Ovary (tissue), 3 donors: Measurements from ENCODE around the gene ROBO2.

Experiments used
- EP300 ChIP-seq: sonication (generic); formaldehyde crosslinking; IDR thresholded peaks from one replicate; pipeline ENCODE4 v1.6.1; 2017; ENCODE audit warnings: antibody characterized with exemption
- POLR2A ChIP-seq: fragments of 450-650 bp; IDR thresholded peaks from one replicate; pipeline ENCODE4 v1.6.1; 2017; ENCODE audit warnings: antibody characterized with exemption, mild to moderate bottlenecking, moderate library complexity
- TF ChIP-seq, protein P1 (sequence below), 3 donors: fragments of 450-650 bp in 2 of 3; fragments of 200-600 bp in 1 of 3; IDR thresholded peaks; one replicate each; pipeline versions ENCODE4 v1.5.1 to v1.8.0; 2016 to 2022; ENCODE audit warnings: antibody characterized with exemption in 3 of 3, mild to moderate bottlenecking in 1 of 3
- donor health status: DM: no; HTN: no; CAD: no.

DNA sequence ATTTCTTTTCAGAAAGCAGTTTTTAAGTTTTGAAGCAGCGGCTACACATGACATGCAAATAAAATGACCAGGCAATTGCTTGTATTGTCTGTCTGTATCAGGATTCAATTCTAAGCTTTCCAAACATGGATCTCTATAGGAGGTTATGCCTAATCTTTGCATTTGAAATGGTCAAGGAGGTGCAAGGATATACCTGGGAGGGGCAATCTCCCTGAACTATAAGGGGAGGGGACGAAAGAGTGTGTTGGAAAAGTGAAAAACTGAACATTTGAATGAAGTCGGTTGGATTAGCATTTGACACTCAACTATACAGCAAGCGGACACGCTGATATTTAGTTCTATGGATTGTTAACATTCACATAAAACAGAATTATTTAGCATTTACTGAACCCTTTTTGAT lies 11.7 kb downstream of the ROBO2 start:
- TF ChIP-seq, protein P1, sequence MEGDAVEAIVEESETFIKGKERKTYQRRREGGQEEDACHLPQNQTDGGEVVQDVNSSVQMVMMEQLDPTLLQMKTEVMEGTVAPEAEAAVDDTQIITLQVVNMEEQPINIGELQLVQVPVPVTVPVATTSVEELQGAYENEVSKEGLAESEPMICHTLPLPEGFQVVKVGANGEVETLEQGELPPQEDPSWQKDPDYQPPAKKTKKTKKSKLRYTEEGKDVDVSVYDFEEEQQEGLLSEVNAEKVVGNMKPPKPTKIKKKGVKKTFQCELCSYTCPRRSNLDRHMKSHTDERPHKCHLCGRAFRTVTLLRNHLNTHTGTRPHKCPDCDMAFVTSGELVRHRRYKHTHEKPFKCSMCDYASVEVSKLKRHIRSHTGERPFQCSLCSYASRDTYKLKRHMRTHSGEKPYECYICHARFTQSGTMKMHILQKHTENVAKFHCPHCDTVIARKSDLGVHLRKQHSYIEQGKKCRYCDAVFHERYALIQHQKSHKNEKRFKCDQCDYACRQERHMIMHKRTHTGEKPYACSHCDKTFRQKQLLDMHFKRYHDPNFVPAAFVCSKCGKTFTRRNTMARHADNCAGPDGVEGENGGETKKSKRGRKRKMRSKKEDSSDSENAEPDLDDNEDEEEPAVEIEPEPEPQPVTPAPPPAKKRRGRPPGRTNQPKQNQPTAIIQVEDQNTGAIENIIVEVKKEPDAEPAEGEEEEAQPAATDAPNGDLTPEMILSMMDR (IDR thresholded peaks at IDR 0.05) = no peak
- no peak for TF ChIP-seq POLR2A
- TF ChIP-seq EP300 = no peak
